HepG2 (cell line): Measurements from ENCODE around the gene CLIP2. TPM values are rescaled to one million over a fixed set of nuclear protein-coding genes. Genes with fewer than 3 reads are reported as not detected.

Source experiments
- ARNT ChIP-seq: fragments of 450-650 bp; IDR thresholded peaks from 2 replicates; pipeline ENCODE4 v1.6.1; 2017
- ATF6 ChIP-seq: sonication (generic); formaldehyde crosslinking; conservative IDR thresholded peaks from 2 replicates; pipeline ENCODE4 v1.4.0; 2020; ENCODE audit warnings: missing genetic modification reagents
- CCAR2 ChIP-seq: fragments of 200-400 bp; formaldehyde crosslinking; optimal IDR thresholded peaks from 2 replicates; pipeline ENCODE3; 2018; ENCODE audit warnings: low read depth, mild to moderate bottlenecking, low read length, moderate library complexity
- EED ChIP-seq: sonication (generic); formaldehyde crosslinking; IDR thresholded peaks from 2 replicates; pipeline ENCODE4 v1.5.0; 2020; ENCODE audit warnings: mild to moderate bottlenecking, missing genetic modification reagents
- FOXK2 ChIP-seq: fragments of 450-650 bp; IDR thresholded peaks from 2 replicates; pipeline ENCODE4 v1.6.1; 2016
- HOXD1 ChIP-seq: sonication (generic); formaldehyde crosslinking; IDR thresholded peaks from 2 replicates; pipeline ENCODE4 v1.5.0; 2020; ENCODE audit warnings: missing genetic modification reagents
- MEIS2 ChIP-seq: sonication (generic); formaldehyde crosslinking; IDR thresholded peaks from 2 replicates; pipeline ENCODE4 v1.9.0; 2021; ENCODE audit warnings: mild to moderate bottlenecking, missing genetic modification reagents
- MIER3 ChIP-seq: IDR thresholded peaks from 2 replicates; pipeline ENCODE4 v1.6.1; 2016; ENCODE audit warnings: missing compliant biosample characterization, borderline replicate concordance
- MTERF4 ChIP-seq: sonication (generic); formaldehyde crosslinking; IDR thresholded peaks from 2 replicates; pipeline ENCODE4 v1.8.0; 2023; ENCODE audit warnings: mild to moderate bottlenecking, missing genetic modification reagents
- NCOA2 ChIP-seq: sonication (generic); formaldehyde crosslinking; IDR thresholded peaks from 2 replicates; pipeline ENCODE4 v1.8.0; 2022; ENCODE audit warnings: inconsistent platforms
- NFATC3 ChIP-seq: sonication (generic); formaldehyde crosslinking; IDR thresholded peaks from 2 replicates; pipeline ENCODE4 v1.5.1; 2020; ENCODE audit warnings: mild to moderate bottlenecking, missing genetic modification reagents
- NR2C2 ChIP-seq: sonication (generic); formaldehyde crosslinking; IDR thresholded peaks from 2 replicates; pipeline ENCODE4 v1.4.0; 2020; ENCODE audit warnings: missing genetic modification reagents, mild to moderate bottlenecking, moderate library complexity, borderline replicate concordance
- NRL ChIP-seq: sonication (generic); formaldehyde crosslinking; IDR thresholded peaks from 2 replicates; pipeline ENCODE4 v1.5.0; 2020; ENCODE audit warnings: missing genetic modification reagents, mild to moderate bottlenecking, moderate library complexity, borderline replicate concordance
- SIN3B ChIP-seq: fragments of 150-350 bp; IDR thresholded peaks from 2 replicates; pipeline ENCODE4 v1.6.1; 2014; ENCODE audit warnings: low read length
- SMC3 ChIP-seq: IDR thresholded peaks from 2 replicates; pipeline ENCODE4 v1.6.1; 2011; ENCODE audit warnings: low read length, improper control_type of control experiment
- ZNF33B ChIP-seq: sonication (generic); formaldehyde crosslinking; IDR thresholded peaks from 2 replicates; pipeline ENCODE4 v1.5.1; 2020; ENCODE audit warnings: mild to moderate bottlenecking, missing genetic modification reagents
- ZNF354B ChIP-seq: sonication (generic); formaldehyde crosslinking; IDR thresholded peaks from 2 replicates; pipeline ENCODE4 v1.8.0; 2022; ENCODE audit warnings: mild to moderate bottlenecking, missing genetic modification reagents
- ZNF460 ChIP-seq: sonication (generic); formaldehyde crosslinking; IDR thresholded peaks from 2 replicates; pipeline ENCODE4 v1.5.1; 2020; ENCODE audit warnings: missing genetic modification reagents, mild to moderate bottlenecking, borderline replicate concordance
- ZNF580 ChIP-seq: IDR thresholded peaks from 2 replicates; pipeline ENCODE4 v1.6.1; 2016; ENCODE audit warnings: low read depth, borderline replicate concordance
- ZNF720 ChIP-seq: sonication (generic); formaldehyde crosslinking; IDR thresholded peaks from 2 replicates; pipeline ENCODE4 v1.4.0; 2020; ENCODE audit warnings: missing genetic modification reagents
- ZNF747 ChIP-seq: sonication (generic); formaldehyde crosslinking; IDR thresholded peaks from 2 replicates; pipeline ENCODE4 v1.8.1; 2023; ENCODE audit warnings: missing genetic modification reagents, mild to moderate bottlenecking, borderline replicate concordance
- ZNF761 ChIP-seq: sonication (generic); formaldehyde crosslinking; conservative IDR thresholded peaks from 2 replicates; pipeline ENCODE4 v1.4.0; 2020; ENCODE audit warnings: mild to moderate bottlenecking, missing genetic modification reagents
- ZNF766 ChIP-seq: sonication (generic); formaldehyde crosslinking; IDR thresholded peaks from 2 replicates; pipeline ENCODE4 v1.5.0; 2020; ENCODE audit warnings: missing genetic modification reagents, borderline replicate concordance
- ZNF790 ChIP-seq: sonication (generic); formaldehyde crosslinking; IDR thresholded peaks from 2 replicates; pipeline ENCODE4 v1.8.0; 2022; ENCODE audit warnings: missing genetic modification reagents, mild to moderate bottlenecking, borderline replicate concordance
- ZSCAN9 ChIP-seq: IDR thresholded peaks from 2 replicates; pipeline ENCODE4 v1.6.1; 2016; ENCODE audit warnings: borderline replicate concordance
- polyA plus RNA-seq, 8 experiments: library from polyadenylated mRNA; depleted of rRNA in 3 of 8; stranded (reverse) in 7 of 8; unstranded in 1 of 8; fragments of >200 nt; fragmentation: Illumina TruSeq in 4 of 8; extraction: Trizol in 4 of 8; gene quantifications; 2 replicates each; pipeline versions ENCODE4 v1.2.1 to v1.2.3, GENCODE V29; 2011 to 2016; ENCODE audit warnings: low read depth in 4 of 8, missing spikeins in 1 of 8, mixed read lengths in 1 of 8; ENCODE audit not compliant: insufficient read depth in 1 of 8
- total RNA-seq, 5 experiments: library from RNA; depleted of rRNA; stranded (reverse); fragments of >200 nt; fragmentation: Illumina TruSeq; extraction: Trizol; gene quantifications; 2 replicates each; pipeline ENCODE4 v1.2.3, GENCODE V29; 2016; ENCODE audit warnings: low read depth in 1 of 5
- TF ChIP-seq, protein P1 (sequence below): sonication (generic); formaldehyde crosslinking; IDR thresholded peaks from 2 replicates; pipeline ENCODE4 v1.5.0; 2020; ENCODE audit warnings: missing genetic modification reagents
- TF ChIP-seq, protein P2 (sequence below): sonication (generic); formaldehyde crosslinking; IDR thresholded peaks from 2 replicates; pipeline ENCODE4 v1.5.0; 2020; ENCODE audit warnings: missing genetic modification reagents, mild to moderate bottlenecking, borderline replicate concordance

CLIP2 gene
- total and polyA plus RNA-seq, 2 of the 13 experiments (the other 11 are each of a cell fraction or from before 2014, with no cell fraction given) = 6.5 to 17.4 TPM

GRCh38 chr7:74449809-74450397 lies 160.7 kb downstream of the CLIP2 start (continued):
- TF ChIP-seq ZNF354B (CRISPR knock-in tag) (no peak), NFATC3 (CRISPR knock-in tag) (no peak), MEIS2 (no peak), CCAR2 (no peak), ZNF761 (CRISPR knock-in tag) (no peak), SIN3B (no peak), ZNF720 (no peak), ZNF766 (no peak), ZNF580 (CRISPR knock-in tag) (no peak), ZNF460 (CRISPR knock-in tag) (no peak), ARNT (no peak), NCOA2 (no peak), ZNF33B (no peak), EED (CRISPR knock-in tag) (0 out of 2 replicates have a peak, but pooled peaks have one; percentile 18), NR2C2 (CRISPR knock-in tag) (no peak), ZSCAN9 (no peak), SMC3 (peak; percentile 71), HOXD1 (CRISPR knock-in tag) (no peak), FOXK2 (no peak), MTERF4 (CRISPR knock-in tag) (no peak), ATF6 (no peak), ZNF790 (CRISPR knock-in tag) (no peak), NRL (peak; percentile 46; the same call in 1 of the 2 replicates), MIER3 (CRISPR knock-in tag) (no peak), ZNF747 (CRISPR knock-in tag) (no peak)
- TF ChIP-seq, protein P1, sequence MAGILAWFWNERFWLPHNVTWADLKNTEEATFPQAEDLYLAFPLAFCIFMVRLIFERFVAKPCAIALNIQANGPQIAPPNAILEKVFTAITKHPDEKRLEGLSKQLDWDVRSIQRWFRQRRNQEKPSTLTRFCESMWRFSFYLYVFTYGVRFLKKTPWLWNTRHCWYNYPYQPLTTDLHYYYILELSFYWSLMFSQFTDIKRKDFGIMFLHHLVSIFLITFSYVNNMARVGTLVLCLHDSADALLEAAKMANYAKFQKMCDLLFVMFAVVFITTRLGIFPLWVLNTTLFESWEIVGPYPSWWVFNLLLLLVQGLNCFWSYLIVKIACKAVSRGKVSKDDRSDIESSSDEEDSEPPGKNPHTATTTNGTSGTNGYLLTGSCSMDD = no peak
- TF ChIP-seq, protein P2, sequence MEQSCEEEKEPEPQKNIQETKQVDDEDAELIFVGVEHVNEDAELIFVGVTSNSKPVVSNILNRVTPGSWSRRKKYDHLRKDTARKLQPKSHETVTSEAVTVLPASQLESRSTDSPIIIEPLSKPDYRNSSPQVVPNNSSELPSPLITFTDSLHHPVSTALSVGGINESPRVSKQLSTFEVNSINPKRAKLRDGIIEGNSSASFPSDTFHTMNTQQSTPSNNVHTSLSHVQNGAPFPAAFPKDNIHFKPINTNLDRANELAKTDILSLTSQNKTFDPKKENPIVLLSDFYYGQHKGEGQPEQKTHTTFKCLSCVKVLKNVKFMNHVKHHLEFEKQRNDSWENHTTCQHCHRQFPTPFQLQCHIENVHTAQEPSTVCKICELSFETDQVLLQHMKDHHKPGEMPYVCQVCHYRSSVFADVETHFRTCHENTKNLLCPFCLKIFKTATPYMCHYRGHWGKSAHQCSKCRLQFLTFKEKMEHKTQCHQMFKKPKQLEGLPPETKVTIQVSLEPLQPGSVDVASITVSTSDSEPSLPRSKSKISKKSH (CRISPR knock-in tag) = no peak
